GM12801 (cell line): ENCODE results near the gene ZFAND3.

Source experiments
- CTCF ChIP-seq: IDR thresholded peaks from one replicate; pipeline ENCODE4 v1.5.1; 2011; ENCODE audit warnings: control low read depth; ENCODE audit not compliant: insufficient read length; ENCODE audit errors: extremely low read depth

The ZFAND3 gene

DNA sequence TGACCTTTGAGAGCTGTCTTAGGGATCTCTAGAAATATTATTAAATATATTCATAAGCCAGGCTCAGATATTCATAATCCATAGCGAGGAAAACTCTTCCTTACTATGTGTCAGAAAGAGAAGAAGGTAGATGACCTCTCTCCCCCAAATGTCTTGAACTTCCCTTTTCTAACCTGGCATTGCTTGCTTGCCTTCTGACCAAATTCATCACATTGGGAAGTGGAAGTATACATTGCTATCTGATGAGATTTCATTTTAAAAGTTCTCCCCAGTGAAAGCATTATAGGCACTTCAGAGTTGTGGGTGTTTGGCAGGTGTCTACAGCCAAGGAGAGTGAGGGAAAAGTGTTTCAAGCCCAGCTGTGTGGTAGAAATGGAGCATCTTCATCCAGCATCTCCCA, 197.3 kb downstream of the ZFAND3 start:
- no peak for TF ChIP-seq CTCF

DNA sequence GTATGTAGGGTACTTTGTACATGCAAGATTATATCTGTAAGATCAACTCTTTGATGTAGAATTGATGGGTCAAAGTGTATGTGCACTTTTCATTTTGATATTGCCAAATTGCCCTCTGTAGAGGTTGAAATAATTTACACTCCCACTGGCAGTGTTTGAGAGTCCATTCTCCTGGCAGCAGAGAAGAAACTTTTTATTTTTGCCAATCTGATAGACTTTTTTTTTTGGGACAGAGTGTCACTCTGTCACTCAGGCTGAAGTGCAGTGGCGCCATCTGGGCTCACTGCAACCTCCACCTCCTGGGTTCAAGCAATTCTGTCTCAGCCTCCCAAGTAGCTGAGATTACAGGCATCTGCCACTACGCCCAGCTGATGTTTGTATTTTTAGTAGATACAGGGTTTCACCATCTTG, 199.2 kb downstream of the ZFAND3 start:
- no peak for TF ChIP-seq CTCF

DNA sequence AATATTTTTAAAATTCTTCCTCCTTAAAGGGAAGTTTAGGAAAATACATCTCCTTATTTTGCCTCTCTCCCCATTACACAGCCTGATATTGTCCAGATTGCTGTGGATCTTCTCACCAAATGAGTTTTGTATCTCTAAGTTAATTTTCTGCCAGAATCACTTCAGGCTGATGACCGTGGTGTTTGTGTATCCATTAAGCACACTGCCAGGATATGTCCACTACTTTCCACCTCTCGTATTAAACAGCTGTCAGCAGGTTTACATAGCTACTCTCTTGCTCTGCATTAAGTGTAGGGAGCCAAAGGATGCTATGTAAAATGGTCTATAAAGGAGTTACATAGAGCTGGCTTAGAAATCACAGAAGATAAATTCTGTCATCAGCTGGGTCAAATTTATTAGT, 201.1 kb downstream of the ZFAND3 start:
- TF ChIP-seq CTCF: no peak

DNA sequence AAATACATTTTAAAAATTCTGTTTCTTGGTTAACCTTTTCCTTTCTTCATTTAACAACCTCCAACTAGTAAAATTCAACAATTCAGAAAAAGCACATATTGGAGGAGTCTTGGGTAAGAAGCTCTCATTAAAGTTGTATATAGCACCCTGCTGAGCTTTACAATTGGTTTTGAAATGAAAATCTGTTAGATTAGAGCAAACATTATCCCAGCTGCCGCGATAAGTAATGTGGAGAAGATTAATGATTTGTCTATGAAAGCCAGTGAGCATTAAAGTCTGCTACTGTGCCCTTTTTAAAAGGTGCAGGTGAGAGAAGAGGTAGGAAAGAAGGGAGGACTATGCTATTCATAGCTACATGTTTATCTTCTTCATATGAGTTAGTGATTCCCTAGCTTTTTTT, 201.5 kb downstream of the ZFAND3 start:
- TF ChIP-seq CTCF: no peak

- no peak for TF ChIP-seq CTCF
Observed at GRCh38 chr6:38021571-38021970, 202.0 kb downstream of the ZFAND3 start.

GRCh38 chr6:38022688-38023087, 203.2 kb downstream of the ZFAND3 start:
- no peak for TF ChIP-seq CTCF

GRCh38 chr6:38024908-38025307, 205.4 kb downstream of the ZFAND3 start:
- no peak for TF ChIP-seq CTCF

- TF ChIP-seq CTCF: no peak
Observed at GRCh38 chr6:38025451-38025850, 205.9 kb downstream of the ZFAND3 start.
